CD4-positive, alpha-beta T cell treated with Interleukin-6 for 4 hours (primary cell): ENCODE data around the gene HOXB2.
"Not testable (repeated sequence)": the region's sequence is repeated elsewhere in the genome, so short reads cannot be mapped to it uniquely, and the experiment has no call there.

ENCODE experiments used
- DNase-seq: peaks from one replicate; pipeline ENCODE4 v3.0.0-alpha.2; 2020; ENCODE audit warnings: mixed read lengths

Gene HOXB2

DNA sequence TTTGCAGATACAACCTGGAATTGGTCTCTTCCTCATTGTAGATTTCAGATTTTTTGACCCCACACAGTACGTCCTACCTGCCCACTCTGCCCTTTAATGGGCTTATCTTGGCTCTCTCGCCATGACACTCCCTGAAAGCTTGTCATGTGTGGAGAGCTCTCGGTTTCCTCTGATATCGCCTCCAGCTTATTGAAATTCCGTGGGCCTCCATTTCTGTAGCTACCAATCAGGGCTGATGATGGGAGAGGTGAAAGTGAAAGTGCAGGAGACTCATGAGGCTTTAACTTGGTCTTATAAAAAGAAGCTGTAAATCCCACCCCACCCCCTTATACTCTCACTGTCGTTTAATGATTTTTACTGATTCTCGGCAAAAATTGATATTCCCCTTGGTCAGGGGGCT lies 31.8 kb downstream of the HOXB2 start:
- peak; percentile 48 for DNase-seq

- DNase-seq: peak; percentile 66
Measured at GRCh38 chr17:48510761-48511604, 33.9 kb downstream of the HOXB2 start.

DNA sequence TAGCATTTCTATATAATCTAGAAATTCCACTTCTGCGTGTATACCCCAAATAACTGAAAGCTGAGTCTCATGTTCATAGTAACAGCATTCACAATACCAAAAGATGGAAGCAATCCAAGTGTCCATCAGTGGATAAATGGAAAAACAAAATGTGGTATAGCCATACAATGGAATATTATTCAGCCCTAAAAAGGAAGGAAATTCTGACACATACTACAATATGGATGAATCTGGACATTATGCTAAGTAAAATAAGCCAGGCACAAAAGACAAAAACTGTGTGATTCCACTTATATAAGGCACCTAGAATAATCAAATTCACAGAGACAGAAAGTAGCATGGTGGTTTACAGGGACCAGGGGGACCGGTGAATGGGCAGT lies 34.5 kb downstream of the HOXB2 start:
- no peak for DNase-seq

DNA sequence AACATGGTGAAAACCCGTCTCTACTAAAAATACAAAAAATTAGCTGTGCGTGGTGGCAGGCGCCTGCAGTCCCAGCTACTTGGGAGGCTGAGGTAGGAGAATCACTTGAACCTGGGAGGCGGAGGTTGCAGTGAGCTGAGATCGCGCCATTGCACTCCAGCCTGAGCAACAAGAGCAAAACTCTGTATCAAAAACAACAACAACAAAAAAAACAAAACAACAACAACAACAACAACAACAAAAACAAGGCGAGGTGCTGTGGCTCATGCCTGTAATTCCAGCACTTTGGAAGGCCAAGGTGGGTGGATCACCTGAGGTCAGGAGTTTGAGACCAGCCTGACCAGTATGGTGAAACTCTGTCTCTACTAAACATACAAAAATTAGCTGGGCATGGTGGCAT lies 35.2 kb downstream of the HOXB2 start:
- DNase-seq: not testable (repeated sequence)

GRCh38 chr17:48506246-48506645 lies 38.7 kb downstream of the HOXB2 start:
- DNase-seq: no peak

DNA sequence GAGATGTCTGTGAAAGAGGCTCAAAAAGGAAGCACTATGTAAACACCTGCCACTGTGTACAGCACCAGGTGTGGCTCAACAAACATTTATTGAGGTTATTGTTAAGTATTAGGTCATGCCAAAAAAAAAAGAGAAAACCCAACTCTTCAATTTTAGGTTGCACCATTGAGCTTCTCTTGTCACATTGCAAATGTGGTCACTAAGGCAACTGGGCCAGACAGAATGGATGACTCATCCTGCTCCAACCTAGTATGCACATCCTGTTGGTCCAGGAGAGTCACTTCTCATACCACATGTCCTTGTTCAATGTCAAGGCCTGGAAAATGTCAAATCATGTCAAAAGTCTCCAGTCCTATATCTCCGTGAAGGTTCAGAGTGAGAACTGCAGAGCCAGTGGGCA lies 39.1 kb downstream of the HOXB2 start:
- peak; percentile 61 for DNase-seq

DNA sequence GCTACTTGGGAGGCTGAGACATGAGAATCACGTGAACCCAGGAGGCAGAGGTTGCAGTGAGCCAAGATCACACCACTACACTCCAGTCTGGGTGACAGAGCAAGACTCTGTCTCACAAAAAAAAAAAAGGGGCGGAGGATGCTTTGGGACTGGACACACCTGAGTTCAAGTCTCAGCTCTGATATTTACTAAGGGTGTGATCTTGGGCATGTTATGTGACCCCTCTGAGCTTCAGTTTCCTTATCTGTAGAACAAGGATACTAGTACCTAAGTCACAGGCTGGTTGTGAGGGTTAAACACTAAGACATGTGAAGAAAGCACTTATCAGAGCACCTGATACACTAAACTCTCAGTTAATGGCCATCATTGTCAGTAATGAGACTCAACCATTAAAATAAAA lies 40.0 kb downstream of the HOXB2 start:
- DNase-seq: no peak

GRCh38 chr17:48503747-48504146 lies 41.2 kb downstream of the HOXB2 start:
- no peak for DNase-seq

DNA sequence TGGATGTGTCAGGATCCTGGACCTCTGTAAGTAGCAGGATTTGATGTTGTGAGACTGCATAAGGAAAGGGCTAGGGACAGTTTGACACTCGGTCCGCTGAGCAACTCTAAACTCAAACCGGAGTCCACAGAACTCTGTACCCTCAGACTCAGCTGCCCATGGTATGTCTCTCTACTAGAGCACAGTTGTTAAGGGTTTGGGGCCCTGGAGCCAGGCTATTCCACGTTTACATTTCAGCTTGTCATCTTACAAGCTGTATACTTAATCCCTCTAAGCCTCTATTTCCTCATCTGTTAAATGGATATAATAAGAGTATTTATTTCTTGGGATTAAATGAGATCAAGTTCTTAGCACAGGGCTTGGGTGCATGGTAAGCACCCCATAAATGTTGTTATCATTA lies 42.0 kb downstream of the HOXB2 start:
- no peak for DNase-seq

GRCh38 chr17:48502312-48502711 lies 42.6 kb downstream of the HOXB2 start:
- DNase-seq: no peak

DNA sequence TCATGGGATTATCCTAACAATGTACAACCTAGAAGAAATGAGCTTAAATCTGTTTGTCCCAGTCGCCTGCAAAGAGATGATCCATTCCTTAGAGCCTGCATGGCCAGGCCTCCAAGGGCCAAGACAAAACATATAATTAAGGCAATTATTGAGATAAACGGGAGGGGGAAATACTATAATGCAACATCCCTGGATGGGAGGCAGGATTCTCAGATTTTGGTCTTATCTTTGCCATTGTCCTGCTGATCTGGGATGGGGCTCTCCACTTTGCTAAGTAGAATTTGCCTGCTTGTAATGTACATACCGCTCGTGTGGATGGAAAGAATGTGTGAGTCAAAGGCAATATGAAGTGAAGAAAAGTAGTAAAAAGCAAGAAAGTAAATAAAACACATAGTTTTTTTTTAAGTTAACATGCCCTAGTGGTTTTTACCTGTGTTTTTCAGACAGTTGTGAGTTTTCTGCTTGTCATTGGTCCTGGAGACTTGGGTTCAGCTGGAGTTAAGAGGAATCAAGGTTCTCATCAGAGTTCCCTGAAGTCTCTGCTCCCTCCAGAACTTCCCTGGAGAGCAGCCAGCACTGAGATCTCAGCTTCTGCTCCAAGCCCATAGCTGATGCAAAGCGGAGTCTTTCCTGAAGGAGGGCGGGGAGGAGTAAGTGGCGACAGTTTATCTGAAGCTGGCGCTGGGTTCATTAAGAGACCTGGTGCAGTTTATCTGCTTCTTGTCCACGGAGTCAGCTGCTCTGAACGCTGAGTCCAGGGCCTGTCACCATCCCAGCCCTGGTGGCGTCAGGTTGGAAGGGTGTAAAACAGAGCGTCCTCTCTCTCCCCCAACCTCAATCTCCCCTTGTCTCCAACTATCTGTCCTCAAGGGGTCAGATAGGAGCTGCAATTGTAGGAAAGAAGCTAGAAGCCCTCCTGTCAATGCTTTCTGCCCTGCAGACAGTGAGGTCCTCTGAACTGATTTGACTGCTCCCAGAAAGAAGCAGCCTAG lies 44.2 kb downstream of the HOXB2 start:
- DNase-seq: peak; percentile 20

GRCh38 chr17:48499735-48500434 lies 45.0 kb downstream of the HOXB2 start:
- no peak for DNase-seq

GRCh38 chr17:48499248-48499647 lies 45.7 kb downstream of the HOXB2 start:
- DNase-seq: no peak

DNA sequence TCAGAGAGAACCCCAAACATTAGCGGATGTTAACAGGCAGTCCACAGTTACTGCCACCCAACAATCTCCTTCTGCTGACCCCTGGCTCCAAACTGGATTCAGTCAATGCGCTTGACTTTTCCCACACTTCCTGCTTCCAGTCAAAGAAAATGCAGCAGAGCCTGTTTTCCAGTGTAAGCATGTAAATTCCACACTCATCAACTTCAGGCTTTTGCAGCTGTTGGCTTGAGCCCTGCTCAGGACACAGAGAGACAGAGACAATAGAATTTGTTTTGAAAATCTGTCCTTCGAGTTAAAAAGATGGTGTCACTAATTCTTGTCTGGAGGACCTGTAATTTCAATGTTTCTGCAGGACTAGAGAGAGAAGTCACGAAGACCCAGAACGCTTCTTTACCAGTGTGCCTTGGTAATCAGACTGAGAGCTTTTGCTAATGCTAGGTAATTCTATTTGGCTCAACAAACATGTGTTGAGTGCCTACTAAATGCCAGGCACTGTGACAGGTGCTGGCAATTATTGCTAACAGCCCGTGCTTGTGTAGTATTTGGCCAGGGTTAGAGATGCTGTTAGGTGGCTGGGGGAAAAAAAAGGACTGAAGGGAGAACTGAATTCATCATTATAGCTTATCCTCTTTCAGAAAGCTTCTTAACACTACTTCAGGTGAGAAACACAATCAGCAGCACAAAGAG lies 46.6 kb downstream of the HOXB2 start:
- DNase-seq: no peak

- DNase-seq: no peak
Measured at GRCh38 chr17:48497103-48497502, 47.8 kb downstream of the HOXB2 start.

- no peak for DNase-seq
Measured at GRCh38 chr17:48494335-48494734, 50.6 kb downstream of the HOXB2 start.
